Natural killer cell (primary cell): ENCODE measurements around the gene SLA2. TPM values are rescaled to one million over a fixed set of nuclear protein-coding genes. Genes with fewer than 3 reads are reported as not detected.

Source experiments
- ATAC-seq, 3 donors: fragments of 150-1000 bp in 2 of 3; fragments of 200-7000 bp in 1 of 3; cut with Tn5 transposase; 1 replicate in 1 of 3; 2 replicates in 2 of 3; pipeline ENCODE4 v1.10.0; 2021; ENCODE audit warnings: mild to moderate bottlenecking in 2 of 3, moderate library complexity in 2 of 3
- DNase-seq, 2 donors: peaks; one replicate each; pipeline versions ENCODE4 v3.0.0 to v3.0.0-alpha.2; 2013 to 2021; ENCODE audit warnings: mixed read lengths in 1 of 2
- H3K27ac ChIP-seq: one replicate; pipeline ENCODE4 v1.5.1; 2013; ENCODE audit warnings: mild to moderate bottlenecking, low read length
- H3K27me3 ChIP-seq: one replicate; pipeline ENCODE4 v1.6.1; 2013; ENCODE audit warnings: low read length; ENCODE audit not compliant: control insufficient read depth, insufficient read depth
- H3K36me3 ChIP-seq: one replicate; pipeline ENCODE4 v1.6.1; 2013; ENCODE audit warnings: low read length; ENCODE audit not compliant: control insufficient read depth, insufficient read depth
- H3K4me1 ChIP-seq: one replicate; pipeline ENCODE4 v1.6.1; 2013; ENCODE audit warnings: low read length; ENCODE audit not compliant: control insufficient read depth, insufficient read depth
- H3K4me3 ChIP-seq: one replicate; pipeline ENCODE4 v1.5.1; 2013; ENCODE audit warnings: low read length
- H3K9me3 ChIP-seq: one replicate; pipeline ENCODE4 v1.6.1; 2013; ENCODE audit warnings: low read length; ENCODE audit not compliant: control insufficient read depth, insufficient read depth
- H3K27ac Mint-ChIP-seq, 2 donors: one replicate each; pipeline ENCODE4 v1.8.0; 2022; ENCODE audit warnings: mild to moderate bottlenecking in 2 of 2, mixed read lengths in 2 of 2, moderate library complexity in 1 of 2
- H3K27me3 Mint-ChIP-seq, 2 donors: one replicate each; pipeline ENCODE4 v1.8.0; 2022; ENCODE audit warnings: low read depth in 2 of 2, mixed read lengths in 2 of 2
- H3K36me3 Mint-ChIP-seq: one replicate; pipeline ENCODE4 v1.8.0; 2022; ENCODE audit warnings: mixed read lengths
- H3K4me1 Mint-ChIP-seq, 2 donors: one replicate each; pipeline ENCODE4 v1.8.0; 2022; ENCODE audit warnings: mixed read lengths in 2 of 2
- H3K4me3 Mint-ChIP-seq: one replicate; pipeline ENCODE4 v1.8.0; 2022; ENCODE audit warnings: mild to moderate bottlenecking, moderate library complexity, mixed read lengths
- H3K9me3 Mint-ChIP-seq, 2 donors: one replicate each; pipeline ENCODE4 v1.8.0; 2022; ENCODE audit warnings: mixed read lengths in 2 of 2
- CTCF ChIP-seq: fragments of 200-600 bp; IDR thresholded peaks from one replicate; pipeline ENCODE4 v1.8.0; 2022; ENCODE audit warnings: antibody characterized with exemption
- WGBS: methylation state at CpG from one replicate; pipeline ENCODE4 v1.1.7; 2013; ENCODE audit warnings: missing lambda C conversion rate; ENCODE audit not compliant: insufficient coverage; 5-methylcytosine and 5-hydroxymethylcytosine counted together
- intact Hi-C: fragments of 100-400 bp; cut with micrococcal nuclease; formaldehyde crosslinking; loops from one replicate; pipeline ENCODE4 v1.14.2; 2022
- total RNA-seq, 4 donors: library from RNA; stranded (reverse); fragments of 120-200 nt in 1 of 4; gene quantifications; one replicate each; pipeline versions ENCODE4 v1.2.3 to v1.2.4, GENCODE V29; 2013 to 2022

The SLA2 gene
- total RNA-seq, 3 donors from 2014 or later (not counting 1 experiment from before 2014, with no cell fraction given): 77.0 to 116 (median 90.3) TPM

GRCh38 chr20:36686944-36687343 lies 40.9 kb upstream of the SLA2 start:
- peaks cover 5% of the 10 kb centered on the region for H3K36me3 Mint-ChIP-seq
- no peak overlapping the region for H3K27ac Mint-ChIP-seq
- no peak for TF ChIP-seq CTCF
- Histone ChIP-seq H3K4me1 (no peaks in the 10 kb centered on the region), H3K27me3 (no peaks in the 10 kb centered on the region), H3K36me3 (peaks cover 13% of the 10 kb centered on the region), H3K9me3 (no peaks in the 10 kb centered on the region), H3K4me3 (no peak overlapping the region), H3K27ac (no peak overlapping the region)
- H3K4me3 Mint-ChIP-seq: no peak overlapping the region
- ATAC-seq: no peak
- DNase-seq: no peak
- no peaks in the 10 kb centered on the region for H3K4me1 Mint-ChIP-seq
- no peaks in the 10 kb centered on the region for H3K9me3 Mint-ChIP-seq
- intact Hi-C loops: no loop called here
- H3K27me3 Mint-ChIP-seq: no peaks in the 10 kb centered on the region
- 96% methylated on average over 4 of the region's 4 CpGs for WGBS

GRCh38 chr20:36686504-36686903 lies 40.5 kb upstream of the SLA2 start:
- Mint-ChIP-seq H3K27ac (no peak overlapping the region), H3K36me3 (peaks cover 7% of the 10 kb centered on the region), H3K4me3 (no peak overlapping the region), H3K4me1 (no peaks in the 10 kb centered on the region), H3K27me3 (no peaks in the 10 kb centered on the region), H3K9me3 (no peaks in the 10 kb centered on the region)
- no peaks in the 10 kb centered on the region for H3K4me1 ChIP-seq
- H3K9me3 ChIP-seq: no peaks in the 10 kb centered on the region
- no peak for ATAC-seq
- no peak overlapping the region for H3K27ac ChIP-seq
- intact Hi-C loops: no loop called here
- no peak overlapping the region for H3K4me3 ChIP-seq
- H3K27me3 ChIP-seq: no peaks in the 10 kb centered on the region
- no peak for TF ChIP-seq CTCF
- H3K36me3 ChIP-seq: peaks cover 13% of the 10 kb centered on the region
- DNase-seq: no peak
- WGBS: 83% methylated on average over 1 of the region's 2 CpGs

- peaks cover 7% of the 10 kb centered on the region for H3K36me3 Mint-ChIP-seq
- no peaks in the 10 kb centered on the region for H3K27me3 Mint-ChIP-seq
- no peak for TF ChIP-seq CTCF
- Histone ChIP-seq H3K27ac (no peak overlapping the region), H3K27me3 (no peaks in the 10 kb centered on the region), H3K36me3 (peaks cover 21% of the 10 kb centered on the region), H3K9me3 (no peaks in the 10 kb centered on the region), H3K4me1 (no peaks in the 10 kb centered on the region), H3K4me3 (no peak overlapping the region)
- DNase-seq (no peak), ATAC-seq (no peak)
- intact Hi-C loops: no loop called here
- 86% methylated on average over 5 of the region's 6 CpGs for WGBS
- H3K27ac Mint-ChIP-seq: no peak overlapping the region
- H3K4me3 Mint-ChIP-seq: no peak overlapping the region
- H3K9me3 Mint-ChIP-seq: no peaks in the 10 kb centered on the region
- H3K4me1 Mint-ChIP-seq: no peaks in the 10 kb centered on the region
Measured at GRCh38 chr20:36684747-36685146, 38.8 kb upstream of the SLA2 start.

GRCh38 chr20:36682311-36682710 lies 36.3 kb upstream of the SLA2 start:
- 89% methylated on average over 1 of the region's 1 CpG for WGBS
- H3K36me3 Mint-ChIP-seq: peaks cover 7% of the 10 kb centered on the region

More at GRCh38 chr20:36682311-36682710, 36.3 kb upstream of the SLA2 start:
- no peak for ATAC-seq
- Mint-ChIP-seq H3K27ac (no peak overlapping the region), H3K4me1 (no peaks in the 10 kb centered on the region), H3K9me3 (no peaks in the 10 kb centered on the region), H3K27me3 (no peaks in the 10 kb centered on the region), H3K4me3 (no peak overlapping the region)
- no peak for TF ChIP-seq CTCF
- no peak overlapping the region for H3K27ac ChIP-seq
- H3K4me1 ChIP-seq: no peaks in the 10 kb centered on the region
- no peak overlapping the region for H3K4me3 ChIP-seq
- no peaks in the 10 kb centered on the region for H3K9me3 ChIP-seq
- no peaks in the 10 kb centered on the region for H3K27me3 ChIP-seq
- DNase-seq: no peak
- peaks cover 24% of the 10 kb centered on the region for H3K36me3 ChIP-seq
- intact Hi-C loops: no loop called here
